Activated CD4-positive, alpha-beta T cell treated with anti-CD3 and anti-CD28 coated beads for 36 hours (primary cell): ENCODE measurements around the gene ATP7B. TPM values are rescaled to one million over a fixed set of nuclear protein-coding genes. Genes with fewer than 3 reads are reported as not detected.

Experiments used
- total RNA-seq, 2 experiments: library from RNA; stranded (reverse); gene quantifications; one replicate each; pipeline ENCODE4 v1.2.3, GENCODE V29; 2021

Gene ATP7B
- total RNA-seq, 2 experiments from 2014 or later: 1.1 to 1.4 TPM

Other genes starting within 250 kb of the ATP7B start
- gene DHRS12, start 207.3 kb downstream of the ATP7B start, total RNA-seq: 1 to 10 TPM; 4.9 to 5.3 TPM
- under 1 TPM; 0.18 to 0.33 TPM for gene TMEM272, start 166.3 kb downstream of the ATP7B start, total RNA-seq
- gene CCDC70, start 149.5 kb downstream of the ATP7B start, total RNA-seq: not detected
- 10 to 100 TPM; 14.1 to 18.1 TPM for gene ALG11, start 948 bp upstream of the ATP7B start, total RNA-seq
- 1 to 10 TPM; 6.1 to 7.6 TPM for gene UTP14C, start 13.2 kb upstream of the ATP7B start, total RNA-seq
- gene NEK5, start 117.6 kb upstream of the ATP7B start, total RNA-seq: under 1 TPM; 0.16 to 0.44 TPM
- 10 to 100 TPM; 10.5 to 12.0 TPM for gene NEK3, start 148.1 kb upstream of the ATP7B start, total RNA-seq